ENCODE measurements around the gene ENG.

DNA sequence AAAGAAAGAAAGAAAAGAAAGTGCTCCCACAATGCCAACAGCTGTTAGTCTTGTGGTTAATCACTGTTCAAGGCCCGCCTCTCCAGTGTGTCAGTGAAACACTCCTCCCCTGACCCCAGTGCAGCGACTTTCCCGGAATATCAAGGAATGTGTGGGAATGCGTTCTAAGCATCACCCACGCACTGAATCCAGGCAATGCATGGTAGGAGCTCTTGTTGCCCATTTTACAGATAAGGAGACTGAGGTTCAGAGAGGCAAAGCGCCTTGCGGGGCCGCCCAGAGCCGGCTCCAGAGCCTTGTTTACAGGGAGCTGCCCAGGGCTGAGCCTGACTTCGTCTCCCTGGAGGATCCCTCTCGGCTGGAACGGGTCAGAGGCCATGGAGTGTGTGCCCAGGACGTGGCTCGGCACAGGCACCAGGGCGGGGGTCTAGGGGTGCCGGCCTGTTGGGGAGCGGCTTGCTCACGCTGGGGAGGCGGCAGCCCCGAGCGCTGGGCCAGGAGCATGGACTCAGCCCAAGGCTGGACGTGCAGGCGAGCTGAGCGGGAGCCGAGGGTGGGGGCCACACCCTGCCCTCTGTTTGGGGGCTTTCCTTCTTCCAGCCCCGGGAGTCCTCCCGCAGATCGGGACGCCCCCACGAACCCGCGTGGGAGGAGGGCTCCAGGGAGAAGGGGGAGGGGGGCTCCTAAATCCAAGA is 44.1 kb upstream of the ENG start:
- no peak for TF ChIP-seq CEBPB (IDR thresholded peaks at IDR 0.05)
- no peak for TF ChIP-seq MYC (IDR thresholded peaks at IDR 0.05; ENCODE audit: borderline replicate concordance, low read length)
- TF ChIP-seq, protein P1, sequence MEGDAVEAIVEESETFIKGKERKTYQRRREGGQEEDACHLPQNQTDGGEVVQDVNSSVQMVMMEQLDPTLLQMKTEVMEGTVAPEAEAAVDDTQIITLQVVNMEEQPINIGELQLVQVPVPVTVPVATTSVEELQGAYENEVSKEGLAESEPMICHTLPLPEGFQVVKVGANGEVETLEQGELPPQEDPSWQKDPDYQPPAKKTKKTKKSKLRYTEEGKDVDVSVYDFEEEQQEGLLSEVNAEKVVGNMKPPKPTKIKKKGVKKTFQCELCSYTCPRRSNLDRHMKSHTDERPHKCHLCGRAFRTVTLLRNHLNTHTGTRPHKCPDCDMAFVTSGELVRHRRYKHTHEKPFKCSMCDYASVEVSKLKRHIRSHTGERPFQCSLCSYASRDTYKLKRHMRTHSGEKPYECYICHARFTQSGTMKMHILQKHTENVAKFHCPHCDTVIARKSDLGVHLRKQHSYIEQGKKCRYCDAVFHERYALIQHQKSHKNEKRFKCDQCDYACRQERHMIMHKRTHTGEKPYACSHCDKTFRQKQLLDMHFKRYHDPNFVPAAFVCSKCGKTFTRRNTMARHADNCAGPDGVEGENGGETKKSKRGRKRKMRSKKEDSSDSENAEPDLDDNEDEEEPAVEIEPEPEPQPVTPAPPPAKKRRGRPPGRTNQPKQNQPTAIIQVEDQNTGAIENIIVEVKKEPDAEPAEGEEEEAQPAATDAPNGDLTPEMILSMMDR (IDR thresholded peaks at IDR 0.05), result no peak
- no peak for TF ChIP-seq ZSCAN20 (CRISPR knock-in tag; IDR thresholded peaks at IDR 0.05)
- TF ChIP-seq ZFP36 (IDR thresholded peaks at IDR 0.05; ENCODE audit: borderline replicate concordance, partially characterized antibody), result no peak
- TF ChIP-seq PHF8 (IDR thresholded peaks at IDR 0.05; ENCODE audit: borderline replicate concordance, low read depth), result no peak
- no peak for TF ChIP-seq RFX5 (IDR thresholded peaks at IDR 0.05)
- peak; percentile 59; the same call in 1 of the 2 replicates for TF ChIP-seq HDAC2 (IDR thresholded peaks at IDR 0.05)
- no peak for TF ChIP-seq RAD21 (conservative IDR thresholded peaks at IDR 0.05 in 1 of 2, IDR thresholded peaks at IDR 0.05 in 1 of 2)
- TF ChIP-seq FOXS1 (CRISPR knock-in tag; IDR thresholded peaks at IDR 0.05), result no peak
- no peak for TF ChIP-seq CHD2 (IDR thresholded peaks at IDR 0.05; ENCODE audit: low read length, partially characterized antibody)
- TF ChIP-seq, protein P2, sequence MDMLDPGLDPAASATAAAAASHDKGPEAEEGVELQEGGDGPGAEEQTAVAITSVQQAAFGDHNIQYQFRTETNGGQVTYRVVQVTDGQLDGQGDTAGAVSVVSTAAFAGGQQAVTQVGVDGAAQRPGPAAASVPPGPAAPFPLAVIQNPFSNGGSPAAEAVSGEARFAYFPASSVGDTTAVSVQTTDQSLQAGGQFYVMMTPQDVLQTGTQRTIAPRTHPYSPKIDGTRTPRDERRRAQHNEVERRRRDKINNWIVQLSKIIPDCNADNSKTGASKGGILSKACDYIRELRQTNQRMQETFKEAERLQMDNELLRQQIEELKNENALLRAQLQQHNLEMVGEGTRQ (IDR thresholded peaks at IDR 0.05), result no peak
- TF ChIP-seq CBX8 (IDR thresholded peaks at IDR 0.05), result no peak
